BLaER1 (cell line): ENCODE data around the gene MUC21.

Source experiments
- H3K27ac ChIP-seq: shearing (Covaris generic); formaldehyde crosslinking; 2 replicates; pipeline ENCODE4 v1.8.1; 2022
- H3K27me3 ChIP-seq: shearing (Covaris generic); formaldehyde crosslinking; 2 replicates; pipeline ENCODE4 v1.8.1; 2022
- H3K36me3 ChIP-seq: shearing (Covaris generic); formaldehyde crosslinking; 2 replicates; pipeline ENCODE4 v1.8.1; 2022
- H3K4me1 ChIP-seq: shearing (Covaris generic); formaldehyde crosslinking; 2 replicates; pipeline ENCODE4 v1.8.1; 2022
- H3K4me2 ChIP-seq: shearing (Covaris generic); formaldehyde crosslinking; 2 replicates; pipeline ENCODE4 v1.8.1; 2022
- H3K4me3 ChIP-seq: shearing (Covaris generic); formaldehyde crosslinking; 2 replicates; pipeline ENCODE4 v1.8.1; 2022
- H3K9ac ChIP-seq: shearing (Covaris generic); formaldehyde crosslinking; 2 replicates; pipeline ENCODE4 v1.8.1; 2022
- H3K9me3 ChIP-seq: shearing (Covaris generic); formaldehyde crosslinking; 2 replicates; pipeline ENCODE4 v1.8.1; 2022
- H4K20me1 ChIP-seq: shearing (Covaris generic); formaldehyde crosslinking; 2 replicates; pipeline ENCODE4 v1.8.1; 2022
- Cebpa-rat ChIP-seq: shearing (Covaris generic); IDR thresholded peaks from 2 replicates; pipeline ENCODE4 v1.8.1; 2022

Gene MUC21

GRCh38 chr6:30983439-30983838, at the start of gene MUC21:
TSS of gene MUC21 (plus strand) at chr6:30983718. CDS start at chr6:30983959, 241 bp downstream.
- Histone ChIP-seq H3K9ac (no peak within 1 kb of the TSS), H3K9me3 (no peaks in the 10 kb centered on the region), H4K20me1 (no peaks in the 10 kb centered on the region), H3K4me2 (no peak within 1 kb of the TSS), H3K27me3 (peaks cover under 1% of the 10 kb centered on the region; the same call in 1 of the 2 replicates), H3K27ac (no peak within 1 kb of the TSS), H3K36me3 (no peaks in the 10 kb centered on the region), H3K4me1 (peaks cover 11% of the 10 kb centered on the region), H3K4me3 (no peak within 1 kb of the TSS)
- TF ChIP-seq Cebpa-rat = no peak

GRCh38 chr6:30935018-30935417, 48.5 kb upstream of the MUC21 start:
- no peak for TF ChIP-seq Cebpa-rat
- Histone ChIP-seq H3K27me3 (no peaks in the 10 kb centered on the region), H3K9ac (no peak overlapping the region), H3K4me1 (no peaks in the 10 kb centered on the region), H3K27ac (no peak overlapping the region), H4K20me1 (no peaks in the 10 kb centered on the region), H3K4me3 (no peak overlapping the region), H3K36me3 (no peaks in the 10 kb centered on the region), H3K4me2 (no peak overlapping the region), H3K9me3 (no peaks in the 10 kb centered on the region)

- H3K9ac ChIP-seq = no peak overlapping the region
- H3K36me3 ChIP-seq = no peaks in the 10 kb centered on the region
- no peak overlapping the region for H3K27ac ChIP-seq
- no peaks in the 10 kb centered on the region for H4K20me1 ChIP-seq
- H3K9me3 ChIP-seq = no peaks in the 10 kb centered on the region
- no peak for TF ChIP-seq Cebpa-rat
- no peak overlapping the region for H3K4me3 ChIP-seq
- no peaks in the 10 kb centered on the region for H3K27me3 ChIP-seq
- no peak overlapping the region for H3K4me2 ChIP-seq
- no peaks in the 10 kb centered on the region for H3K4me1 ChIP-seq
These were observed 46.3 kb upstream of the MUC21 start for GRCh38 chr6:30937265-30937664.

GRCh38 chr6:30938730-30939129, 44.8 kb upstream of the MUC21 start:
- TF ChIP-seq Cebpa-rat = no peak

GRCh38 chr6:30939473-30939872, 44.0 kb upstream of the MUC21 start:
- H3K4me3 ChIP-seq = no peak overlapping the region
- H3K4me1 ChIP-seq = no peaks in the 10 kb centered on the region
- H3K36me3 ChIP-seq = no peaks in the 10 kb centered on the region
- TF ChIP-seq Cebpa-rat = no peak
- H3K4me2 ChIP-seq = no peak overlapping the region
- H3K9ac ChIP-seq = no peak overlapping the region
- no peaks in the 10 kb centered on the region for H4K20me1 ChIP-seq
- no peak overlapping the region for H3K27ac ChIP-seq
- H3K9me3 ChIP-seq = no peaks in the 10 kb centered on the region
- H3K27me3 ChIP-seq = no peaks in the 10 kb centered on the region

More at GRCh38 chr6:30938730-30939129, 44.8 kb upstream of the MUC21 start:
- no peaks in the 10 kb centered on the region for H3K36me3 ChIP-seq
- no peaks in the 10 kb centered on the region for H4K20me1 ChIP-seq
- H3K27ac ChIP-seq = no peak overlapping the region
- H3K4me1 ChIP-seq = no peaks in the 10 kb centered on the region
- no peaks in the 10 kb centered on the region for H3K27me3 ChIP-seq
- no peak overlapping the region for H3K4me2 ChIP-seq
- H3K9ac ChIP-seq = no peak overlapping the region
- no peak overlapping the region for H3K4me3 ChIP-seq
- no peaks in the 10 kb centered on the region for H3K9me3 ChIP-seq

- Histone ChIP-seq H3K9ac (no peak within 1 kb of the TSS), H3K36me3 (no peaks in the 10 kb centered on the region), H3K27me3 (no peaks in the 10 kb centered on the region), H3K4me2 (no peak within 1 kb of the TSS), H3K4me3 (no peak within 1 kb of the TSS), H3K27ac (no peak within 1 kb of the TSS), H4K20me1 (no peaks in the 10 kb centered on the region), H3K4me1 (no peaks in the 10 kb centered on the region), H3K9me3 (no peaks in the 10 kb centered on the region)
- no peak for TF ChIP-seq Cebpa-rat
These were observed 43.0 kb upstream of the MUC21 start, which contains the start of gene MUCL3 for GRCh38 chr6:30940361-30940986. TSS of gene MUCL3 (plus strand) at chr6:30940973. CDS start at chr6:30941000, 27 bp downstream.

- no peaks in the 10 kb centered on the region for H4K20me1 ChIP-seq
- H3K27me3 ChIP-seq = no peaks in the 10 kb centered on the region
- H3K4me1 ChIP-seq = no peaks in the 10 kb centered on the region
- no peaks in the 10 kb centered on the region for H3K9me3 ChIP-seq
- H3K9ac ChIP-seq = no peak overlapping the region
- no peak overlapping the region for H3K4me2 ChIP-seq
- H3K27ac ChIP-seq = no peak overlapping the region
- no peak overlapping the region for H3K4me3 ChIP-seq
- no peaks in the 10 kb centered on the region for H3K36me3 ChIP-seq
- TF ChIP-seq Cebpa-rat = no peak
These were observed 41.0 kb upstream of the MUC21 start for GRCh38 chr6:30942338-30943060.

GRCh38 chr6:30944051-30944450, 39.5 kb upstream of the MUC21 start:
- no peaks in the 10 kb centered on the region for H3K4me1 ChIP-seq
- no peaks in the 10 kb centered on the region for H3K9me3 ChIP-seq
- no peak overlapping the region for H3K9ac ChIP-seq
- no peak overlapping the region for H3K27ac ChIP-seq
- TF ChIP-seq Cebpa-rat = no peak
- H4K20me1 ChIP-seq = no peaks in the 10 kb centered on the region
- H3K4me2 ChIP-seq = no peak overlapping the region
- H3K36me3 ChIP-seq = no peaks in the 10 kb centered on the region
- no peak overlapping the region for H3K4me3 ChIP-seq
- H3K27me3 ChIP-seq = no peaks in the 10 kb centered on the region

- H3K4me2 ChIP-seq = no peak overlapping the region
- no peaks in the 10 kb centered on the region for H3K9me3 ChIP-seq
- H4K20me1 ChIP-seq = no peaks in the 10 kb centered on the region
- no peaks in the 10 kb centered on the region for H3K36me3 ChIP-seq
- no peaks in the 10 kb centered on the region for H3K4me1 ChIP-seq
- H3K27me3 ChIP-seq = no peaks in the 10 kb centered on the region
- H3K9ac ChIP-seq = no peak overlapping the region
- TF ChIP-seq Cebpa-rat = no peak
- H3K4me3 ChIP-seq = no peak overlapping the region
- no peak overlapping the region for H3K27ac ChIP-seq
These were observed 38.2 kb upstream of the MUC21 start for GRCh38 chr6:30945281-30945680.

GRCh38 chr6:30947231-30947630, 36.3 kb upstream of the MUC21 start:
- Histone ChIP-seq H3K36me3 (no peaks in the 10 kb centered on the region), H3K9ac (no peak overlapping the region), H3K9me3 (0 out of 2 replicates have a peak, but pooled peaks cover 8% of the 10 kb centered on the region), H4K20me1 (no peaks in the 10 kb centered on the region), H3K4me3 (no peak overlapping the region), H3K4me1 (no peaks in the 10 kb centered on the region), H3K4me2 (no peak overlapping the region), H3K27ac (no peak overlapping the region), H3K27me3 (peaks cover 1% of the 10 kb centered on the region; the same call in 1 of the 2 replicates)
- TF ChIP-seq Cebpa-rat = no peak
